ENCODE data around the gene HHATL.

GRCh38 chr3:42708611-42709151 is 6.1 kb upstream of the HHATL start:
- TF ChIP-seq CTCF (IDR thresholded peaks at IDR 0.05) = no peak
- no peak for TF ChIP-seq EP300 (IDR thresholded peaks at IDR 0.05)

Measured in tibial nerve (tissue), 4 donors.